ENCODE measurements around the gene ARHGAP24. TPM values are rescaled to one million over a fixed set of nuclear protein-coding genes. Genes with fewer than 3 reads are reported as not detected.

ARHGAP24 gene
- total RNA-seq, 1 experiment from 2014 or later = 17.4 TPM

GRCh38 chr4:85784947-85785346 lies 310.0 kb downstream of the ARHGAP24 start:
- ATAC-seq = no peak

GRCh38 chr4:85787133-85787532 lies 312.2 kb downstream of the ARHGAP24 start:
- no TSS peak for BruUV-seq (replicated peaks)
- in situ Hi-C loops (cut with HindIII; ENCODE audit: low pct_unique_long_range_greater_than_20kb, low sequenced_read_pairs) (no loop called here), intact Hi-C loops (cut with micrococcal nuclease; ENCODE audit: unreplicated experiment) (no loop called here)
- no peaks in the 10 kb centered on the region; the same call in 1 of the 2 replicates for H3K4me1 ChIP-seq (ENCODE audit: control insufficient read depth, insufficient read depth, low read length)
- no peaks in the 10 kb centered on the region for H3K9me3 ChIP-seq (ENCODE audit: control insufficient read depth, insufficient read depth, low read depth, low read length)
- DNase-seq (ENCODE audit: low read depth, low spot score) = no peak
- no peaks in the 10 kb centered on the region for H3K27me3 ChIP-seq (ENCODE audit: control insufficient read depth, insufficient read depth, low read length)
- TF ChIP-seq TCF7L2 (IDR thresholded peaks at IDR 0.05; ENCODE audit: low read depth, low read length) (no peak), POLR2AphosphoS5 (IDR thresholded peaks at IDR 0.05; ENCODE audit: low read depth, low read length) (no peak), REST (IDR thresholded peaks at IDR 0.05; ENCODE audit: insufficient read depth in 1 of 2, low read depth in 2 of 2, low read length in 1 of 2) (no peak), SIN3A (IDR thresholded peaks at IDR 0.05; ENCODE audit: borderline replicate concordance, insufficient read depth, low read depth, low read length) (no peak)
- TF ChIP-seq, protein P1, sequence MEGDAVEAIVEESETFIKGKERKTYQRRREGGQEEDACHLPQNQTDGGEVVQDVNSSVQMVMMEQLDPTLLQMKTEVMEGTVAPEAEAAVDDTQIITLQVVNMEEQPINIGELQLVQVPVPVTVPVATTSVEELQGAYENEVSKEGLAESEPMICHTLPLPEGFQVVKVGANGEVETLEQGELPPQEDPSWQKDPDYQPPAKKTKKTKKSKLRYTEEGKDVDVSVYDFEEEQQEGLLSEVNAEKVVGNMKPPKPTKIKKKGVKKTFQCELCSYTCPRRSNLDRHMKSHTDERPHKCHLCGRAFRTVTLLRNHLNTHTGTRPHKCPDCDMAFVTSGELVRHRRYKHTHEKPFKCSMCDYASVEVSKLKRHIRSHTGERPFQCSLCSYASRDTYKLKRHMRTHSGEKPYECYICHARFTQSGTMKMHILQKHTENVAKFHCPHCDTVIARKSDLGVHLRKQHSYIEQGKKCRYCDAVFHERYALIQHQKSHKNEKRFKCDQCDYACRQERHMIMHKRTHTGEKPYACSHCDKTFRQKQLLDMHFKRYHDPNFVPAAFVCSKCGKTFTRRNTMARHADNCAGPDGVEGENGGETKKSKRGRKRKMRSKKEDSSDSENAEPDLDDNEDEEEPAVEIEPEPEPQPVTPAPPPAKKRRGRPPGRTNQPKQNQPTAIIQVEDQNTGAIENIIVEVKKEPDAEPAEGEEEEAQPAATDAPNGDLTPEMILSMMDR (IDR thresholded peaks at IDR 0.05) = no peak
- no peak overlapping the region for H3K4me3 ChIP-seq (ENCODE audit: low read depth in 2 of 2, low read length in 2 of 2)
- no peaks in the 10 kb centered on the region for H3K36me3 ChIP-seq (ENCODE audit: control insufficient read depth, insufficient read depth, low read length)
- POLR2A ChIA-PET = no interaction called here
- H3K27ac ChIP-seq (ENCODE audit: low read length) = no peak overlapping the region
- no peak for ATAC-seq
- CTCF ChIA-PET = no interaction called here

More at GRCh38 chr4:85784947-85785346, 310.0 kb downstream of the ARHGAP24 start:
- no peaks in the 10 kb centered on the region for H3K27me3 ChIP-seq (ENCODE audit: control insufficient read depth, insufficient read depth, low read length)
- CTCF ChIA-PET = no interaction called here
- no peak overlapping the region for H3K4me3 ChIP-seq (ENCODE audit: low read depth in 2 of 2, low read length in 2 of 2)
- no peaks in the 10 kb centered on the region for H3K9me3 ChIP-seq (ENCODE audit: control insufficient read depth, insufficient read depth, low read depth, low read length)
- no peak for TF ChIP-seq REST (IDR thresholded peaks at IDR 0.05; ENCODE audit: insufficient read depth in 1 of 2, low read depth in 2 of 2, low read length in 1 of 2)
- TF ChIP-seq, protein P1 (IDR thresholded peaks at IDR 0.05) = no peak
- DNase-seq (ENCODE audit: low read depth, low spot score) = no peak
- H3K27ac ChIP-seq (ENCODE audit: low read length) = no peak overlapping the region
- in situ Hi-C loops (cut with HindIII; ENCODE audit: low pct_unique_long_range_greater_than_20kb, low sequenced_read_pairs) (no loop called here), intact Hi-C loops (cut with micrococcal nuclease; ENCODE audit: unreplicated experiment) (no loop called here)
- no peaks in the 10 kb centered on the region; the same call in 1 of the 2 replicates for H3K4me1 ChIP-seq (ENCODE audit: control insufficient read depth, insufficient read depth, low read length)
- no TSS peak for BruUV-seq (replicated peaks)
- no peaks in the 10 kb centered on the region for H3K36me3 ChIP-seq (ENCODE audit: control insufficient read depth, insufficient read depth, low read length)
- POLR2A ChIA-PET = no interaction called here
